CD4-positive, alpha-beta T cell treated with Interleukin-15 for 4 hours (primary cell): ENCODE data around the gene BTBD19.
"Not testable (repeated sequence)": the region's sequence is repeated elsewhere in the genome, so short reads cannot be mapped to it uniquely, and the experiment has no call there.

ENCODE experiments used
- DNase-seq: peaks from one replicate; pipeline ENCODE4 v3.0.0-alpha.2; 2020; ENCODE audit warnings: low spot score

Gene BTBD19

DNA sequence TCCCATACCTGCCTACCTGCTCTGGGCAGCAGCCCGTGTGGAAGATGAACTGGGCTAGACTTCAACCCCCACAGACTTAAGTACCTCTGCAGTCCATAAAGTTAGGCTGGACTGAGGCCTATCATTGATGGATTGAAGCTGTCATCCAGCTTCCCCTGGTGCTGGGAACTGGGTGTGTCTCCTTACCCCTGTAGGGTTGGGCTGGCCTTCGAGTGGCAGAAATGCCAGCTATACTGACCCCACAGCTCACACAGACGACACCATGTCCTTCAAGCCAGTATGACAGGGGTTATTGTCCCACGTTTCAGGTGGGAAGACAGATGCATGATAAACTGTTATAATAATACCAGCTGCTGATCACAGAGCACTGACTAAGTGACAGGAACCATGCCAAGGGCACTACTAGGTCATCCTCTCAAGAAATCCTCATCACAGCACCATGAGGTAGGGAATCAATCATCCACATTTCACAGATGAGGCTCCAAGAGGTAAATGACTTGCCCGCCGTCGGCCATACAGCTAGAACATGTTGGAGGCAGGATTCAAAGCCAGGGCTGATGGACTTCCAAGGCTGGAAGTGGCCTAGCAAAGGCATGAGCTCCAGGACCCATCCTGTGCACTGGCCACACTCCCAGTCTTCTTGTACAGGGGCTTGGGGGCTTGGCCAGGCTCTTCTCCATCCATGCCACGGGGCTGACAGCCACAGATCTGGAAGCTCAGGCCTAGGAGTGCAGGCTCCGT, 20.0 kb upstream of the BTBD19 start, which contains the start of gene BEST4:
TSS of gene BEST4 (minus strand) at position 51 of the 741 bp plus-strand sequence. CDS start 465 bp downstream, outside the sequence.
- DNase-seq, result no peak

DNA sequence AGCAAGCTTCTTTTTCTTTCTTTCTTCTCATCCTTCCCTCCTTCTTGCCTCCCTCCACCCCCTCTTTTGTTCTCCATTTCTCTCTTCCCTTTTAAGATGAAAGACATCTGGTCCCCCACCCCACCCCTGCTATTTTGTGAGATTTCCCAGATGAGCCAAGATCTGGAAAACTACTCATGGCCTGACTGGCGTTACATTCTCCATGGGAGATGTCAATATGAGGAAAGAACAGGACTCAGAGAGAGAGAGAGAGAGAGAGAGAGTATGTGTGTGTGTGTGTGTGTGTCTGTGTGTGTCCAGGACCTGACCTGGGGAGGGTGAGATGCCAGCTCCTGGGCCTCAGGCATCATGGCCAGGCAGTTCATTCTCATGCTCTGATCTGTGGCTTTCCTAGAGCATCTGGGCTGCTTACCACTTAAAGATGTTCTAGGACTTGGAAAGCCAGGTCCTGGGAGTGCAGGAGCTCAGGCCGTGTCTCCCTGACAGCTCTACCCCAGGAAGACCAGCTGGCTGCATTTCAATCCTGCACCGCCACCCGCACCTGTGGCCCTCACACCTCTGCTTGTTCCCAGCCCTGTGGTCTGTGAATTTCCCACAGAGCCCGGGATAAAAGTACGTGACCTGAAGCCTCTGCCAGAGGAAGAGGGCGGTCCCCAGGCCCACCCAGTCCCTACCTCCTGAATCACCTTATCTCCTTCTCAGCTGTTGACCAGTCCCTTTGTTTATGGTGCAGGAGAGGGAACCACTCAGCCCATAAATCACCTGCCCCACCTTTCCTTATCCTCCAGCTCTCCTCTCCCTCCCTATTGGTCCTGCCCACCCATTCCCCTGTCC, 17.1 kb upstream of the BTBD19 start:
- DNase-seq, result no peak

DNA sequence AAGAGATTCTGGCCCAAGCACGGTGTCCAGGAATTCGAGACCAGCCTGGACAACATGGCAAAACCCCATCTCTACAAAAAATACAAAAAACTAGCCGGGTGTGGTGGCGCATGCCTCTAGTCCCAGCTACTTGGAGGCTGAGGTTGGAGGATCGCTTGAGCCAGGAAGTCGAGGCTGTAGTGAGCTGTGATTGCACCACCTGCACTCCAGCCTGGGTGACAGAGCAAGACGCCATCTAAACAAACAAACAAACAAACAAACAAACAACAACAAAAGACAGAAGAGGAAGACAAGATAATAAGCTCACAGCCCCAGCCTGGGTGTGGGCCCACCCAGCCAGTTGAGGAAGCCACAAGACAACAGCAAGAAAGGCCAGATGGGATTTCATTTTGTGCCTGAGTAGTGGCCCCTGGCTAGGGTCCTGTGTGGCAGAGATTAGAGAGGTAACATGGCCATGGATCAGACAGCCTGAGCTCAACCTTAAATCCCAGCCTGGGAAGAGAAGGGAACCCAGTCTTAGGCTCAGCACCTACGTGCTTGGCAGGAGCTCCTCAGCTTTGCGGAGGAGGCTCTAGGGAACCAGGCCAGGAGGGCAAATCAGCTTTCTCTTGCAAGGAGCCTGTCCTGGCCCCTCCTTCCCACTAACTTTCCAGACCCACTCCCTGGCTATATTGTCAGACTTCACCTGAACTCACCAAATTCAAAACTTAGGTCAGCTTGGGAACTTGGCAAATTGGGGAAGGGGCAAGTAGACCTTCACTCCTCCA, 15.4 kb upstream of the BTBD19 start:
- DNase-seq, result no peak

GRCh38 chr1:44797886-44798285, 10.4 kb upstream of the BTBD19 start:
- not testable (repeated sequence) for DNase-seq

- no peak for DNase-seq
Observed at GRCh38 chr1:44798481-44799365, 9.6 kb upstream of the BTBD19 start.

DNA sequence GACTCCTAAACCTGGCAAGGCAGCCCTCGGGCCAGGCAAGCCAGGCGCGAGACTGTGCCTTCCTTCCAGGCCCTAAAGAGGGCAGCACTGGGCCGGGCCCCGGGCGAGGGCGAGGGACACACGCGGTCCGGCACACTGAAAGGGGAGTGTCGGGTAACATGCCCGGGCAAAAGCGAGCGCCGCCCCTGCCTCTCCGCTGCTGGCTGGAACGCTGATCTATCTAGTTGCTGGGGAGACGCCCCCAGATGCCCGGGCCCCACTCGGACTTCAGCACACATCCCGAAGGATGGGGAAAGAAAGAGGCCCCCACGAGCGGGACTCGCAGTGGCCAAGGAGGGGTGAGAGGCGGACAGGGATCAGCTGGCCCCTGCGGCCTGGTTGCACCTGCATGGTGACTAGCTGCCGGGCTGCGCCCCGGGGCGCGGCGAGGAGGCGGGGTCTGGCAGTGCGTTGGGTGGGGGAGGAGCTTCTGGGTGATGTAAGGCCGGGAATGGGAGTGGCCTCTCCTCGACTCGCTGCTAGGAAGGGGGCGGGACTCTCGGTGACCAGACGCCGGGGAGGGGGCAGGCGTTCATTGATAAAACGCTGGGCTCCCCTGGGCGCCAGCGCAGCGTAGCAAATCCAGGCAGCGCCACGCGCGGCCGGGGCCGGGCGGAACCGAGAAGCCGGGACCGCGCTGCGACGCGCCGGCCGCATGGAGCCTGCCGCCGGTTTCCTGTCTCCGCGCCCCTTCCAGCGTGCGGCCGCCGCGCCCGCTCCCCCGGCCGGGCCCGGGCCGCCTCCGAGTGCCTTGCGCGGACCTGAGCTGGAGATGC, 8.3 kb upstream of the BTBD19 start, which contains the start of gene PLK3:
TSS of gene PLK3 (plus strand) at position 608 of the 815 bp plus-strand sequence. CDS start at position 695, 87 bp downstream.
- peak; percentile 99 for DNase-seq

- peak; percentile 62 for DNase-seq
Observed at GRCh38 chr1:44801491-44802305, 6.6 kb upstream of the BTBD19 start.

GRCh38 chr1:44802306-44803061, 5.8 kb upstream of the BTBD19 start:
- DNase-seq, result no peak

DNA sequence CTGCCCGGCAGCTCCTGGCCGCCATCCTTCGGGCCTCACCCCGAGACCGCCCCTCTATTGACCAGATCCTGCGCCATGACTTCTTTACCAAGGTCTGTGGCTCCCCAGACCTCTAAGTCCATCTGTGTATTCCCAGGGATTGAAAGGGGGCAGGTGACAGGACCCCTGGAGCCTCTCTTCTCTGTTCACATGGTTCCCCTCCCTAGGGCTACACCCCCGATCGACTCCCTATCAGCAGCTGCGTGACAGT, 5.3 kb upstream of the BTBD19 start:
- DNase-seq, result no peak

DNA sequence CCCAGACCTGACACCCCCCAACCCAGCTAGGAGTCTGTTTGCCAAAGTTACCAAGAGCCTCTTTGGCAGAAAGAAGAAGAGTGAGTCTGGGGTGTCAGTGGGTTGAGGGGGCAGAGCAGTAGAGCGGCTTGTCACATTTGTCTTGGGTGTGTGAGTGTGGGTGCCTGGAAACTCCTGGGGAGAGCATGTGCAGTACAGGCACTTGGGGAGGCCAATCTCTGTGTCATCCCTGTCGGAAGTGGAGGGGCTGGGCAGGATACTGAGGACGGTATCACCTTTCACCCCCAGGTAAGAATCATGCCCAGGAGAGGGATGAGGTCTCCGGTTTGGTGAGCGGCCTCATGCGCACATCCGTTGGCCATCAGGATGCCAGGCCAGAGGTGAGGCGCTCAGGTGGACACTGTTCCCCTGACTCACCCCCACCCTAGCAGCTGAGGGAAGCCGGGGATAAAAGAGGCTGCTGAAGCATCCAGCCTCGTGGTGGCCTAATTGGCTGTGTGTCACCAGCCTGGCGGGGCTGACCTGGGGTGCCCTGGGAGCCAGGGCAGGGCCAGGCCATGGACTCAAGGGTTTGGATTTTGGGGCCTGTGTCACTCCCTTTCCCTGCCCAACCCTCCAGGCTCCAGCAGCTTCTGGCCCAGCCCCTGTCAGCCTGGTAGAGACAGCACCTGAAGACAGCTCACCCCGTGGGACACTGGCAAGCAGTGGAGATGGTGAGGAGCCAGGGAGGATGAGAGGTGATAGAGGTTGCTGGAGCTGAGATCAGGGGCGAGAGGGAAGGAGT, 4.8 kb upstream of the BTBD19 start:
- DNase-seq, result no peak

DNA sequence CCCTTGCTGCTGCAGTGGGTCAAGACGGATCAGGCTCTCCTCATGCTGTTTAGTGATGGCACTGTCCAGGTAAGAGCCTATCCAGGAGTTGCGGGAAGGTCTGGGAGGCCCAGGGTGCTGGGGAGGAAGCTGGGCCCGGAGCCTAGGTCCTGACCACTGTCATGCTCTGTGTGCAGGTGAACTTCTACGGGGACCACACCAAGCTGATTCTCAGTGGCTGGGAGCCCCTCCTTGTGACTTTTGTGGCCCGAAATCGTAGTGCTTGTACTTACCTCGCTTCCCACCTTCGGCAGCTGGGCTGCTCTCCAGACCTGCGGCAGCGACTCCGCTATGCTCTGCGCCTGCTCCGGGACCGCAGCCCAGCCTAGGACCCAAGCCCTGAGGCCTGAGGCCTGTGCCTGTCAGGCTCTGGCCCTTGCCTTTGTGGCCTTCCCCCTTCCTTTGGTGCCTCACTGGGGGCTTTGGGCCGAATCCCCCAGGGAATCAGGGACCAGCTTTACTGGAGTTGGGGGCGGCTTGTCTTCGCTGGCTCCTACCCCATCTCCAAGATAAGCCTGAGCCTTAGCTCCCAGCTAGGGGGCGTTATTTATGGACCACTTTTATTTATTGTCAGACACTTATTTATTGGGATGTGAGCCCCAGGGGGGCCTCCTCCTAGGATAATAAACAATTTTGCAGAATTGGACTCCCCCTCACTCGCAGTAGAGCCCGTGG, 2.9 kb upstream of the BTBD19 start:
- no peak for DNase-seq

- DNase-seq, result no peak
Observed at GRCh38 chr1:44806025-44806703, 2.2 kb upstream of the BTBD19 start.

DNA sequence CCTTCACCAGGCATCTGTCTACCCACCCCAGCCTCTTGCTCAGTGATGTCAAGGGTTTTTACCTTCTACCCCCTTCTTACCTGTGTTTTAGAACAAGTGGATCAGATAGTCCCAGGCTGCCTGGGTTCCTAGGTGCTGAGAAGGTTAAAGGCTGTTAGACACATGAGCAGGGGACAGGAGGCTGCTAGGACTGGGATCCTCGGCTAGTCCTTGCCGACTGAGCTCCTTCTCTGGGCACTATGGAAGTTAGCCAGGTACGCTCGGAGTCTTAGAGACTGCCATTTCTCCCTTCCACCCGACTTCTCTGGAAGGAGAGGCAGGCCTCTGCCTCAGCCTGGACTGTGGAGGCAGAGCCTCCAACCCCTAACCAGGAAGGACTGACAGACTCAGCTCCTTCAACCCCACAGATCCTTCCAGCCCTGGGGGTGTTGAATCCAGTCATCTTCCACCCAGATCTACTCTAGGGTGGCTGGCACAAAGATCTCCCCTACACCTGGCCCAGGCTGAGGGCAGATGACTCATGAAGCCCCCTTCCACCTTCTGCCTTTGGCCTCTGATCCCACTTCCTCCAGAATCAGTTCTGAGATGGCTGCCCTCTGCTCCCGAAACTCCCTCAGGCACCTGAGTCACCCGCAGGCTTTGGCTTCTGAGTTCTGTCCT, 1.5 kb upstream of the BTBD19 start, which contains the start of gene DYNLT4:
TSS of gene DYNLT4 (minus strand) at position 648 of the 660 bp plus-strand sequence. CDS start 683 bp downstream, outside the sequence.
- DNase-seq, result no peak

DNA sequence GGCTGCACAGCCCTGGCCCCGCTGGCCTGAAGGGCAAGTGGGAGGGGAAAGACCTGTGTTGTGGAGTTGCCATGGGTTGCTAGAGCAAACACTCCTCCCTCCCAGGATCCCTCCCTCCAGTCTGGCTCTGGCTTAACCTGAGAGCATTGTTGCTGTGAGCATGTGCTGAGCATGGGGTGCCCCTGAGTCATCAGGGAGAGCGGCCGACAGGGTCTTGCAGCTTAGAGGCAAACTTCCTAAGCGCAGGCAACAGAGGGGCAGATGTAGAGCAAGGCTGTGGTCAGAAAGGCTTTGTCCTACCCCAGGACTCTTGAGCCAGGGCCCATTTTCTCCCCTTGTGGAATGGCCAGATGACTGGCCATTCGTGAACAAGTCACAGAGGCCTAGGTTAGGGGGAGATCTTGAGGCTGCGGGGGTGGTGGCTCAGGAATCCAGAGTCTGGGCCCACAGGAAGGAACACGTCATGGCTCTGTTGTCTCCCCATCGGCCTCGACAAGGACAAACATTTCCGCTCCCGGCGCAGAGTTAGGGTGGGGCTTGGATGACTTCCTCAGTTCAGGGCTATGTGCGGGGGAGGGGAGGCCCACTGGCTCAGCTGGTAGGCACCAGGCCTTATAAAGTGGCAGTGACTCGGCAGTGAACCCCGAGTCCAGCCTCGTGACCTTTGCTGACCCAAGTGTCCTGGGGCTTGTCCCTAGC, 810 bp upstream of the BTBD19 start:
- DNase-seq, result peak; percentile 96
